ENCODE measurements around the gene EXD2. TPM values are rescaled to one million over a fixed set of nuclear protein-coding genes. Genes with fewer than 3 reads are reported as not detected.

Gene EXD2
- total and polyA plus RNA-seq, 10 of the 15 experiments (the other 5 are each of a cell fraction or from before 2014, with no cell fraction given), result 1.0 to 12.4 (median 4.6) TPM

GRCh38 chr14:69242311-69243224, 51.3 kb downstream of the EXD2 start (continued):
- no peak for TF ChIP-seq FOS (IDR thresholded peaks at IDR 0.05; ENCODE audit: borderline replicate concordance, extremely low read depth, insufficient read length)
- peak; percentile 78; the same call in 1 of the 2 replicates for TF ChIP-seq SMC3 (IDR thresholded peaks at IDR 0.05; ENCODE audit: borderline replicate concordance, low read length)
- TF ChIP-seq HCFC1 (IDR thresholded peaks at IDR 0.05; ENCODE audit: low read length), result no peak
- TF ChIP-seq SP1 (IDR thresholded peaks at IDR 0.05; ENCODE audit: low read depth, low read length), result no peak
- no peak for TF ChIP-seq NFYB (IDR thresholded peaks at IDR 0.05; ENCODE audit: insufficient read depth, low read depth, low read length)
- no peak for TF ChIP-seq POLR2AphosphoS5 (IDR thresholded peaks at IDR 0.05; ENCODE audit: low read length)
- TF ChIP-seq, protein P1, sequence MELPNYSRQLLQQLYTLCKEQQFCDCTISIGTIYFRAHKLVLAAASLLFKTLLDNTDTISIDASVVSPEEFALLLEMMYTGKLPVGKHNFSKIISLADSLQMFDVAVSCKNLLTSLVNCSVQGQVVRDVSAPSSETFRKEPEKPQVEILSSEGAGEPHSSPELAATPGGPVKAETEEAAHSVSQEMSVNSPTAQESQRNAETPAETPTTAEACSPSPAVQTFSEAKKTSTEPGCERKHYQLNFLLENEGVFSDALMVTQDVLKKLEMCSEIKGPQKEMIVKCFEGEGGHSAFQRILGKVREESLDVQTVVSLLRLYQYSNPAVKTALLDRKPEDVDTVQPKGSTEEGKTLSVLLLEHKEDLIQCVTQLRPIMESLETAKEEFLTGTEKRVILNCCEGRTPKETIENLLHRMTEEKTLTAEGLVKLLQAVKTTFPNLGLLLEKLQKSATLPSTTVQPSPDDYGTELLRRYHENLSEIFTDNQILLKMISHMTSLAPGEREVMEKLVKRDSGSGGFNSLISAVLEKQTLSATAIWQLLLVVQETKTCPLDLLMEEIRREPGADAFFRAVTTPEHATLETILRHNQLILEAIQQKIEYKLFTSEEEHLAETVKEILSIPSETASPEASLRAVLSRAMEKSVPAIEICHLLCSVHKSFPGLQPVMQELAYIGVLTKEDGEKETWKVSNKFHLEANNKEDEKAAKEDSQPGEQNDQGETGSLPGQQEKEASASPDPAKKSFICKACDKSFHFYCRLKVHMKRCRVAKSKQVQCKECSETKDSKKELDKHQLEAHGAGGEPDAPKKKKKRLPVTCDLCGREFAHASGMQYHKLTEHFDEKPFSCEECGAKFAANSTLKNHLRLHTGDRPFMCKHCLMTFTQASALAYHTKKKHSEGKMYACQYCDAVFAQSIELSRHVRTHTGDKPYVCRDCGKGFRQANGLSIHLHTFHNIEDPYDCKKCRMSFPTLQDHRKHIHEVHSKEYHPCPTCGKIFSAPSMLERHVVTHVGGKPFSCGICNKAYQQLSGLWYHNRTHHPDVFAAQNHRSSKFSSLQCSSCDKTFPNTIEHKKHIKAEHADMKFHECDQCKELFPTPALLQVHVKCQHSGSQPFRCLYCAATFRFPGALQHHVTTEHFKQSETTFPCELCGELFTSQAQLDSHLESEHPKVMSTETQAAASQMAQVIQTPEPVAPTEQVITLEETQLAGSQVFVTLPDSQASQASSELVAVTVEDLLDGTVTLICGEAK (IDR thresholded peaks at IDR 0.05; ENCODE audit: borderline replicate concordance), result no peak
- TF ChIP-seq MYC (IDR thresholded peaks at IDR 0.05; ENCODE audit: insufficient read depth, insufficient read length, insufficient replicate concordance, low read length, severe bottlenecking), result no peak
- no peak for TF ChIP-seq TCF3 (IDR thresholded peaks at IDR 0.05; ENCODE audit: borderline replicate concordance, insufficient read depth, low read depth, low read length)
- TF ChIP-seq RBBP5 (conservative IDR thresholded peaks at IDR 0.05), result no peak
- TF ChIP-seq LARP7 (IDR thresholded peaks at IDR 0.05), result no peak
- TF ChIP-seq FOXK2 (IDR thresholded peaks at IDR 0.05), result no peak
- TF ChIP-seq EGR1 (IDR thresholded peaks at IDR 0.05; ENCODE audit: borderline replicate concordance in 1 of 2, low read depth in 2 of 2, low read length in 2 of 2), result no peak
- TF ChIP-seq JUND (IDR thresholded peaks at IDR 0.05; ENCODE audit: low read depth, low read length), result no peak
- TF ChIP-seq IRF4 (IDR thresholded peaks at IDR 0.05; ENCODE audit: low read depth, low read length), result no peak
- TF ChIP-seq, protein P2, sequence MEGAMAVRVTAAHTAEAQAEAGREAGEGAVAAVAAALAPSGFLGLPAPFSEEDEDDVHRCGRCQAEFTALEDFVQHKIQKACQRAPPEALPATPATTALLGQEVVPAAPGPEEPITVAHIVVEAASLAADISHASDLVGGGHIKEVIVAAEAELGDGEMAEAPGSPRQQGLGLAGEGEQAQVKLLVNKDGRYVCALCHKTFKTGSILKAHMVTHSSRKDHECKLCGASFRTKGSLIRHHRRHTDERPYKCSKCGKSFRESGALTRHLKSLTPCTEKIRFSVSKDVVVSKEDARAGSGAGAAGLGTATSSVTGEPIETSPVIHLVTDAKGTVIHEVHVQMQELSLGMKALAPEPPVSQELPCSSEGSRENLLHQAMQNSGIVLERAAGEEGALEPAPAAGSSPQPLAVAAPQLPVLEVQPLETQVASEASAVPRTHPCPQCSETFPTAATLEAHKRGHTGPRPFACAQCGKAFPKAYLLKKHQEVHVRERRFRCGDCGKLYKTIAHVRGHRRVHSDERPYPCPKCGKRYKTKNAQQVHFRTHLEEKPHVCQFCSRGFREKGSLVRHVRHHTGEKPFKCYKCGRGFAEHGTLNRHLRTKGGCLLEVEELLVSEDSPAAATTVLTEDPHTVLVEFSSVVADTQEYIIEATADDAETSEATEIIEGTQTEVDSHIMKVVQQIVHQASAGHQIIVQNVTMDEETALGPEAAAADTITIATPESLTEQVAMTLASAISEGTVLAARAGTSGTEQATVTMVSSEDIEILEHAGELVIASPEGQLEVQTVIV (IDR thresholded peaks at IDR 0.05; ENCODE audit: borderline replicate concordance, partially characterized antibody), result no peak
- TF ChIP-seq, protein P3, sequence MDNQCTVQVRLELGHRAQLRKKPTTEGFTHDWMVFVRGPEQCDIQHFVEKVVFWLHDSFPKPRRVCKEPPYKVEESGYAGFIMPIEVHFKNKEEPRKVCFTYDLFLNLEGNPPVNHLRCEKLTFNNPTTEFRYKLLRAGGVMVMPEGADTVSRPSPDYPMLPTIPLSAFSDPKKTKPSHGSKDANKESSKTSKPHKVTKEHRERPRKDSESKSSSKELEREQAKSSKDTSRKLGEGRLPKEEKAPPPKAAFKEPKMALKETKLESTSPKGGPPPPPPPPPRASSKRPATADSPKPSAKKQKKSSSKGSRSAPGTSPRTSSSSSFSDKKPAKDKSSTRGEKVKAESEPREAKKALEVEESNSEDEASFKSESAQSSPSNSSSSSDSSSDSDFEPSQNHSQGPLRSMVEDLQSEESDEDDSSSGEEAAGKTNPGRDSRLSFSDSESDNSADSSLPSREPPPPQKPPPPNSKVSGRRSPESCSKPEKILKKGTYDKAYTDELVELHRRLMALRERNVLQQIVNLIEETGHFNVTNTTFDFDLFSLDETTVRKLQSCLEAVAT (IDR thresholded peaks at IDR 0.05), result no peak
- no peak for TF ChIP-seq USF2 (IDR thresholded peaks at IDR 0.05; ENCODE audit: borderline replicate concordance, low read depth, low read length)
- peak; percentile 75 for TF ChIP-seq RUNX3 (IDR thresholded peaks at IDR 0.05; ENCODE audit: low read length)
